MM.1S (cell line): ENCODE results near the gene NDUFC2.

Experiments used
- DNase-seq: peaks from one replicate; pipeline ENCODE4 v3.0.0-alpha.2; 2015
- H2AFZ ChIP-seq: fragments of 300-600 bp; sonication (generic); 2 replicates; pipeline ENCODE4 v1.6.0; 2016; ENCODE audit warnings: antibody characterized with exemption, low read length
- H3F3A ChIP-seq: fragments of 300-600 bp; sonication (generic); 2 replicates; pipeline ENCODE4 v1.6.1; 2016; ENCODE audit warnings: mild to moderate bottlenecking, antibody characterized with exemption, low read length, moderate library complexity, mixed read lengths; ENCODE audit not compliant: insufficient read depth
- H3K27ac ChIP-seq: fragments of 300-600 bp; sonication (generic); 2 replicates; pipeline ENCODE4 v1.5.1; 2016; ENCODE audit warnings: mild to moderate bottlenecking, low read length
- H3K27me3 ChIP-seq: fragments of 300-600 bp; sonication (generic); replicated peaks from 2 replicates; pipeline ENCODE4 v1.6.0; 2016; ENCODE audit warnings: low read length; ENCODE audit not compliant: insufficient read depth
- H3K36me3 ChIP-seq: fragments of 300-600 bp; sonication (generic); replicated peaks from 2 replicates; pipeline ENCODE4 v1.6.1; 2016; ENCODE audit warnings: mild to moderate bottlenecking, low read length, mixed read lengths; ENCODE audit not compliant: insufficient read depth
- H3K4me1 ChIP-seq: fragments of 300-600 bp; sonication (generic); 2 replicates; pipeline ENCODE4 v1.6.1; 2016; ENCODE audit warnings: low read length, mixed read lengths
- H3K4me2 ChIP-seq: fragments of 300-600 bp; sonication (generic); 2 replicates; pipeline ENCODE4 v1.6.0; 2016; ENCODE audit warnings: low read depth, low read length
- H3K4me3 ChIP-seq: fragments of 300-600 bp; sonication (generic); 2 replicates; pipeline ENCODE4 v1.5.1; 2016; ENCODE audit warnings: low read length, mixed read lengths
- H3K79me2 ChIP-seq: fragments of 300-600 bp; sonication (generic); 2 replicates; pipeline ENCODE4 v1.6.1; 2016; ENCODE audit warnings: mixed run types, low read length, mixed read lengths
- H3K9ac ChIP-seq: fragments of 300-600 bp; sonication (generic); 2 replicates; pipeline ENCODE4 v1.6.1; 2016; ENCODE audit warnings: low read length, mixed read lengths
- H3K9me2 ChIP-seq: fragments of 300-600 bp; sonication (generic); replicated peaks from 2 replicates; pipeline ENCODE4 v1.6.1; 2016; ENCODE audit warnings: mild to moderate bottlenecking, low read length, mixed read lengths; ENCODE audit not compliant: insufficient read depth
- H3K9me3 ChIP-seq: fragments of 300-600 bp; sonication (generic); replicated peaks from 2 replicates; pipeline ENCODE4 v1.6.1; 2016; ENCODE audit warnings: mild to moderate bottlenecking, low read length, mixed read lengths; ENCODE audit not compliant: insufficient read depth
- H4K20me1 ChIP-seq: fragments of 300-600 bp; sonication (generic); 2 replicates; pipeline ENCODE4 v1.6.1; 2016; ENCODE audit warnings: mild to moderate bottlenecking, low read length, moderate library complexity, mixed read lengths; ENCODE audit not compliant: insufficient read depth
- CTCF ChIP-seq: fragments of 300-600 bp; sonication (generic); IDR thresholded peaks from 2 replicates; pipeline ENCODE4 v1.5.1; 2016; ENCODE audit warnings: antibody characterized with exemption, low read length, mixed read lengths
- EZH2 ChIP-seq: fragments of 300-600 bp; sonication (generic); optimal IDR thresholded peaks from 2 replicates; pipeline ENCODE3; 2017; ENCODE audit warnings: low read depth, mild to moderate bottlenecking, antibody characterized with exemption, low read length, mixed read lengths
- EZH2phosphoT487 ChIP-seq: fragments of 300-600 bp; sonication (generic); IDR thresholded peaks from 2 replicates; pipeline ENCODE4 v1.6.1; 2018; ENCODE audit warnings: antibody characterized with exemption, low read length

Gene NDUFC2

GRCh38 chr11:78054971-78055370, 24.7 kb downstream of the NDUFC2 start:
- no peak overlapping the region for H3K27ac ChIP-seq
- H3K9me2 ChIP-seq, result no peaks in the 10 kb centered on the region
- no peak overlapping the region for H3K9ac ChIP-seq
- no peak for TF ChIP-seq EZH2
- no peak for TF ChIP-seq EZH2phosphoT487
- TF ChIP-seq CTCF, result no peak
- H3K36me3 ChIP-seq, result no peaks in the 10 kb centered on the region
- H4K20me1 ChIP-seq, result no peaks in the 10 kb centered on the region
- H3K4me2 ChIP-seq, result no peak overlapping the region
- no peaks in the 10 kb centered on the region for H3K9me3 ChIP-seq
- no peaks in the 10 kb centered on the region for H3K4me1 ChIP-seq
- no peak for DNase-seq
- no peaks in the 10 kb centered on the region for H3K27me3 ChIP-seq
- H2AFZ ChIP-seq, result no peak overlapping the region
- no peak overlapping the region for H3K4me3 ChIP-seq
- H3F3A ChIP-seq, result no peaks in the 10 kb centered on the region
- H3K79me2 ChIP-seq, result no peaks in the 10 kb centered on the region

GRCh38 chr11:78050964-78051831, 28.5 kb downstream of the NDUFC2 start:
- Histone ChIP-seq H3K9ac (no peak overlapping the region), H4K20me1 (no peaks in the 10 kb centered on the region), H3K9me3 (no peaks in the 10 kb centered on the region), H3K27ac (no peak overlapping the region), H3K79me2 (no peaks in the 10 kb centered on the region), H3K27me3 (no peaks in the 10 kb centered on the region), H3K9me2 (no peaks in the 10 kb centered on the region), H3K4me1 (no peaks in the 10 kb centered on the region), H2AFZ (no peak overlapping the region), H3F3A (no peaks in the 10 kb centered on the region), H3K4me3 (no peak overlapping the region), H3K4me2 (no peak overlapping the region), H3K36me3 (no peaks in the 10 kb centered on the region)
- TF ChIP-seq CTCF (no peak), EZH2 (no peak), EZH2phosphoT487 (no peak)
- DNase-seq, result no peak

- no peaks in the 10 kb centered on the region for H3K36me3 ChIP-seq
- no peak overlapping the region for H3K9ac ChIP-seq
- H2AFZ ChIP-seq, result no peak overlapping the region
- DNase-seq, result no peak
- H3K9me3 ChIP-seq, result no peaks in the 10 kb centered on the region
- no peaks in the 10 kb centered on the region for H3K27me3 ChIP-seq
- H4K20me1 ChIP-seq, result no peaks in the 10 kb centered on the region
- no peaks in the 10 kb centered on the region for H3K9me2 ChIP-seq
- no peak overlapping the region for H3K4me3 ChIP-seq
- H3K4me1 ChIP-seq, result 0 out of 2 replicates have a peak, but pooled peaks cover 5% of the 10 kb centered on the region
- H3K4me2 ChIP-seq, result no peak overlapping the region
- no peak overlapping the region for H3K27ac ChIP-seq
- no peaks in the 10 kb centered on the region for H3K79me2 ChIP-seq
- no peaks in the 10 kb centered on the region for H3F3A ChIP-seq
- TF ChIP-seq EZH2 (no peak), EZH2phosphoT487 (no peak), CTCF (no peak)
Measured at GRCh38 chr11:78049348-78049747, 30.3 kb downstream of the NDUFC2 start.
